ENCODE data around the gene CACNA2D2. TPM values are rescaled to one million over a fixed set of nuclear protein-coding genes. Genes with fewer than 3 reads are reported as not detected.

Gene CACNA2D2
- total RNA-seq, 1 experiment from 2014 or later: 22.0 TPM

DNA sequence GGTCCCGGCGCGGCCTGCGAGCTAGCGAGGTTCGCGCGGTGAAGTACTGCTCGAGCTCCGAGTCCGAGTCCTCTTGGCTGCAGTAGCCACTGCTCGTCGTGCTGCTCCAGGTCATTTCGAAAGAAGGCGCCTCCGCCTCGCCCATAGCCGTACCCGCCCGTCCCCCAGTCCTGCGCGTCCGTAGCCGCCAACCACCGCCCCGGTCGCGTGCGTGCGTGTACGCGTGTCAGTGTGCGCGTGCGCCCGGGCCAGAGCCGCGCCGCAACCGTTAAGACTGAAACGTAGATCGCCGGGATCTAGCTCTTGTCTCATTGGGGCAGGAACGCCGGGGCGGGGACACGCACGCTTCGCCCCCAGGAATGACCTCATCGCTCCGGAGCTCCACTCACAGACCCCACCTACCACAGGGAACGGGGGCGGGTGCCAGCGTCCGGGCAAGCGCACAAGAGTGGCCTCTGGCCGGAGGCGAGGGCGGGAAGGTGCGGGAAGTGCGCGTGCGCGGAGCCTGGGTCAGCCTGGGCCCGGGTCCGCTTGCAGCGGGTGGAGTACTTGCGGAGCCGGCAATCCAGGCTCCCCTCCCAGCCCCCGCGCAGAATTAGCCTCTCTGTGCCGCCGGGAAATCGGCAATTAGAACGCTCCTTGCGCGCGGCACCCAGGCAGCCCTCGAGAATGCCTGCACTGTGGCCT, 166.1 kb downstream of the CACNA2D2 start (continued):
- peak; percentile 74; the same call in 1 of the 2 replicates for TF ChIP-seq SMAD3 (CRISPR knock-in tag; IDR thresholded peaks at IDR 0.05; ENCODE audit: borderline replicate concordance)
- peak; percentile 91 for TF ChIP-seq FOXP1 (CRISPR knock-in tag; IDR thresholded peaks at IDR 0.05; ENCODE audit: borderline replicate concordance)
- peak; percentile 58; the same call in 1 of the 2 replicates for TF ChIP-seq IRF1 (CRISPR knock-in tag; IDR thresholded peaks at IDR 0.05)
- TF ChIP-seq CREM (CRISPR knock-in tag; IDR thresholded peaks at IDR 0.05): peak; percentile 69

- Mint-ChIP-seq H3K27me3 (ENCODE audit: low read depth) (peaks cover 36% of the 10 kb centered on the region), H3K36me3 (peaks cover 6% of the 10 kb centered on the region), H3K9me3 (no peaks in the 10 kb centered on the region), H3K4me3 (peak overlapping the region; percentile 95), H3K27ac (peak overlapping the region; percentile 86), H3K4me1 (peaks cover 33% of the 10 kb centered on the region)
- DNase-seq (ENCODE audit: low spot score) (no peak), ATAC-seq (no peak)
- ChIA-PET CTCF (interaction anchor here (0.6 to 2.7 kb wide), 33 partner anchors 8 to 280 kb away, joined by 3 to 71 read pairs (median 6); partner anchors contain the start of genes C3orf18, CISH, CYB561D2 and GNAI2), POLR2A (interaction anchor here (0.9 to 2.4 kb wide), 13 partner anchors 8 to 275 kb away, joined by 3 to 21 read pairs (median 4); partner anchors contain the start of genes CISH, CYB561D2, HYAL2 and HYAL3)
- TF ChIP-seq GTF2I (CRISPR knock-in tag; conservative IDR thresholded peaks at IDR 0.05): no peak
- TF ChIP-seq TCF7 (CRISPR knock-in tag; IDR thresholded peaks at IDR 0.05; ENCODE audit: low read depth): peak; percentile 42; the same call in 1 of the 2 replicates
These were observed 166.8 kb downstream of the CACNA2D2 start for GRCh38 chr3:50336452-50337174.

GRCh38 chr3:50334339-50335075, 168.9 kb downstream of the CACNA2D2 start:
- Mint-ChIP-seq H3K27me3 (ENCODE audit: low read depth) (peaks cover 16% of the 10 kb centered on the region), H3K4me1 (peaks cover 24% of the 10 kb centered on the region), H3K9me3 (no peaks in the 10 kb centered on the region), H3K4me3 (no peak overlapping the region), H3K27ac (0 out of 2 replicates have a peak overlapping the region, but pooled peaks have one; percentile 53), H3K36me3 (peaks cover 24% of the 10 kb centered on the region)
- POLR2A ChIA-PET: no interaction called here
- TF ChIP-seq NR3C1 (CRISPR knock-in tag; conservative IDR thresholded peaks at IDR 0.05; ENCODE audit: low read depth): no peak
- TF ChIP-seq CBFB (CRISPR knock-in tag; IDR thresholded peaks at IDR 0.05; ENCODE audit: low read depth): no peak
- no peak for TF ChIP-seq TP53 (CRISPR knock-in tag; IDR thresholded peaks at IDR 0.05)
- TF ChIP-seq SMAD3 (CRISPR knock-in tag; IDR thresholded peaks at IDR 0.05; ENCODE audit: borderline replicate concordance): no peak
- TF ChIP-seq RELA (CRISPR knock-in tag; IDR thresholded peaks at IDR 0.05; ENCODE audit: borderline replicate concordance): no peak
- TF ChIP-seq ZNF121 (CRISPR knock-in tag; IDR thresholded peaks at IDR 0.05): no peak
- TF ChIP-seq ELF4 (CRISPR knock-in tag; IDR thresholded peaks at IDR 0.05; ENCODE audit: low read depth): no peak
- no peak for TF ChIP-seq ZNF138 (CRISPR knock-in tag; conservative IDR thresholded peaks at IDR 0.05)
- TF ChIP-seq SOX15 (CRISPR knock-in tag; IDR thresholded peaks at IDR 0.05): no peak
- TF ChIP-seq GABPB1 (CRISPR knock-in tag; IDR thresholded peaks at IDR 0.05): no peak
- no peak for TF ChIP-seq ZBTB21 (CRISPR knock-in tag; IDR thresholded peaks at IDR 0.05; ENCODE audit: borderline replicate concordance)
- TF ChIP-seq HMGA2 (CRISPR knock-in tag; IDR thresholded peaks at IDR 0.05): no peak
- no peak for TF ChIP-seq CREB1 (CRISPR knock-in tag; IDR thresholded peaks at IDR 0.05)
- no peak for TF ChIP-seq FOXK1 (CRISPR knock-in tag; IDR thresholded peaks at IDR 0.05)
- no peak for TF ChIP-seq ZMAT4 (CRISPR knock-in tag; IDR thresholded peaks at IDR 0.05)
- TF ChIP-seq E2F5 (CRISPR knock-in tag; IDR thresholded peaks at IDR 0.05): no peak
- TF ChIP-seq NR1H2 (CRISPR knock-in tag; IDR thresholded peaks at IDR 0.05): no peak
- TF ChIP-seq, protein P1, sequence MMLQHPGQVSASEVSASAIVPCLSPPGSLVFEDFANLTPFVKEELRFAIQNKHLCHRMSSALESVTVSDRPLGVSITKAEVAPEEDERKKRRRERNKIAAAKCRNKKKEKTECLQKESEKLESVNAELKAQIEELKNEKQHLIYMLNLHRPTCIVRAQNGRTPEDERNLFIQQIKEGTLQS (CRISPR knock-in tag; conservative IDR thresholded peaks at IDR 0.05): no peak
- DNase-seq (ENCODE audit: low spot score) (no peak), ATAC-seq (no peak)
- CTCF ChIA-PET: no interaction called here
